GM12878 (cell line): ENCODE results near the gene GTF2IRD1. TPM values are rescaled to one million over a fixed set of nuclear protein-coding genes. Genes with fewer than 3 reads are reported as not detected.

Experiments
- ATAC-seq: fragments of 200-7000 bp; cut with Tn5 transposase; 3 replicates; pipeline ENCODE4 v1.9.1; 2020; ENCODE audit warnings: mild to moderate bottlenecking, moderate library complexity
- BruUV-seq: library from RNA; stranded (reverse); fragments of 400-500 nt; replicated peaks from 2 replicates; lab custom pipeline; 2021; lab: Mats Ljungman, UMichigan
- CTCF ChIA-PET: fragments of 300-600 bp; sonication (Branson Sonifier 250); formaldehyde crosslinking; extraction: SDS; loops from one replicate; lab custom pipeline; 2021; ENCODE audit warnings: inconsistent platforms; lab: Yijun Ruan, JAX
- POLR2A ChIA-PET: fragments of 350-600 bp; formaldehyde crosslinking; extraction: SDS; loops from one replicate; lab custom pipeline; 2021; ENCODE audit warnings: inconsistent platforms; lab: Charles Lee
- RAD21 ChIA-PET: fragments of 300-600 bp; sonication (Branson Sonifier 250); formaldehyde crosslinking; loops from one replicate; lab custom pipeline; 2023; ENCODE audit warnings: antibody characterized with exemption; ENCODE audit not compliant: unreplicated experiment; lab: Charles Lee
- SMC1A ChIA-PET: fragments of 300-600 bp; sonication (Branson Sonifier 250); formaldehyde crosslinking; loops from one replicate; lab custom pipeline; 2023; ENCODE audit not compliant: unreplicated experiment, uncharacterized antibody; lab: Charles Lee
- DNase-seq: peaks from one replicate; pipeline ENCODE4 v3.0.0-alpha.2; 2011; ENCODE audit warnings: low read depth, low spot score
- FAIRE-seq: peaks from 3 replicates; lab custom pipeline; 2011; peaks lifted over from hg19 to GRCh38; lab: Jason Lieb, UNC
- H2AFZ ChIP-seq: 2 replicates; pipeline ENCODE4 v1.6.0; 2011; ENCODE audit warnings: low read depth, low read length, control low read depth; ENCODE audit not compliant: control insufficient read depth
- H3K27ac ChIP-seq: 2 replicates; pipeline ENCODE4 v1.5.1; 2011; ENCODE audit warnings: control low read depth; ENCODE audit not compliant: control insufficient read depth, insufficient read depth
- H3K27me3 ChIP-seq, 2 experiments: replicated peaks in 1 of 2; 2 replicates each; pipeline versions ENCODE4 v1.6.0 to v1.6.1; 2011; ENCODE audit warnings: low read length in 1 of 2; ENCODE audit not compliant: control insufficient read depth in 2 of 2, insufficient read depth in 2 of 2
- H3K36me3 ChIP-seq, 2 experiments: 2 replicates each; pipeline ENCODE4 v1.5.1; 2011; ENCODE audit warnings: low read length in 1 of 2; ENCODE audit not compliant: control insufficient read depth in 2 of 2, insufficient read depth in 2 of 2
- H3K4me1 ChIP-seq: 2 replicates; pipeline ENCODE4 v1.6.1; 2011; ENCODE audit warnings: mild to moderate bottlenecking, low read length, moderate library complexity, mixed read lengths; ENCODE audit not compliant: control insufficient read depth, insufficient read depth
- H3K4me2 ChIP-seq: 2 replicates; pipeline ENCODE4 v1.6.0; 2011; ENCODE audit warnings: control low read depth; ENCODE audit not compliant: control insufficient read depth, insufficient read depth
- H3K4me3 ChIP-seq: fragments of 200-600 bp; sonication (generic); 2 replicates; pipeline ENCODE4 v1.5.1; 2016
- H3K79me2 ChIP-seq: 2 replicates; pipeline ENCODE4 v1.6.0; 2011; ENCODE audit warnings: low read length; ENCODE audit not compliant: control insufficient read depth, insufficient read depth
- H3K9ac ChIP-seq: 2 replicates; pipeline ENCODE4 v1.8.0; 2011; ENCODE audit warnings: low read length, control low read depth, mixed read lengths; ENCODE audit not compliant: control insufficient read depth, insufficient read depth
- H3K9me3 ChIP-seq: replicated peaks from 3 replicates; pipeline ENCODE4 v1.5.1; 2011; ENCODE audit warnings: mild to moderate bottlenecking, low read length; ENCODE audit not compliant: control insufficient read depth, insufficient read depth
- H4K20me1 ChIP-seq: 2 replicates; pipeline ENCODE4 v1.6.0; 2011; ENCODE audit not compliant: control insufficient read depth, insufficient read depth
- ATF2 ChIP-seq: IDR thresholded peaks from 2 replicates; pipeline ENCODE4 v1.6.1; 2012; ENCODE audit warnings: low read length, inconsistent platforms
- ATF7 ChIP-seq: fragments of 450-650 bp; IDR thresholded peaks from 2 replicates; pipeline ENCODE4 v1.6.1; 2016; ENCODE audit warnings: low read depth, mild to moderate bottlenecking
- CHD2 ChIP-seq: IDR thresholded peaks from 2 replicates; pipeline ENCODE4 v1.6.1; 2011; ENCODE audit warnings: low read depth, low read length, improper control_type of control experiment, borderline replicate concordance
- DPF2 ChIP-seq: fragments of 450-650 bp; IDR thresholded peaks from 2 replicates; pipeline ENCODE4 v1.6.1; 2017; ENCODE audit warnings: mild to moderate bottlenecking
- E4F1 ChIP-seq: fragments of 450-650 bp; IDR thresholded peaks from 2 replicates; pipeline ENCODE4 v1.6.1; 2018; ENCODE audit warnings: borderline replicate concordance, mild to moderate bottlenecking; ENCODE audit not compliant: partially characterized antibody
- ETV6 ChIP-seq, 2 experiments: fragments of 450-650 bp in 1 of 2; IDR thresholded peaks in 1 of 2; conservative IDR thresholded peaks in 1 of 2; 2 replicates each; pipeline ENCODE4 v1.6.1; 2014; ENCODE audit warnings: antibody characterized with exemption in 1 of 2, borderline replicate concordance in 1 of 2, low read depth in 1 of 2, mild to moderate bottlenecking in 1 of 2, moderate library complexity in 1 of 2
- HDGF ChIP-seq: fragments of 450-650 bp; IDR thresholded peaks from 2 replicates; pipeline ENCODE4 v1.6.1; 2016; ENCODE audit warnings: antibody characterized with exemption
- MEF2A ChIP-seq: IDR thresholded peaks from 2 replicates; pipeline ENCODE4 v1.6.1; 2011; ENCODE audit warnings: low read depth, mild to moderate bottlenecking, low read length, moderate library complexity; ENCODE audit not compliant: insufficient read depth
- MTA3 ChIP-seq: IDR thresholded peaks from 2 replicates; pipeline ENCODE4 v1.6.1; 2012; ENCODE audit warnings: low read length, inconsistent platforms, borderline replicate concordance
- MYB ChIP-seq: fragments of 150-350 bp; IDR thresholded peaks from 2 replicates; pipeline ENCODE4 v1.6.1; 2014; ENCODE audit warnings: mild to moderate bottlenecking, low read depth, low read length, borderline replicate concordance
- NFXL1 ChIP-seq: fragments of 450-650 bp; IDR thresholded peaks from 2 replicates; pipeline ENCODE4 v1.6.1; 2017; ENCODE audit warnings: antibody characterized with exemption, mild to moderate bottlenecking, borderline replicate concordance
- RELA ChIP-seq: fragments of 450-650 bp; IDR thresholded peaks from 2 replicates; pipeline ENCODE4 v1.8.0; 2014; ENCODE audit warnings: borderline replicate concordance; ENCODE audit not compliant: partially characterized antibody
- REST ChIP-seq: IDR thresholded peaks from 2 replicates; pipeline ENCODE4 v1.6.1; 2012; ENCODE audit warnings: mild to moderate bottlenecking, low read depth, low read length
- SMAD5 ChIP-seq: IDR thresholded peaks from 2 replicates; pipeline ENCODE4 v1.6.1; 2016; ENCODE audit warnings: antibody characterized with exemption, low read depth
- WGBS: methylation state at CpG from one replicate; pipeline ENCODE4 v1.1.6; 2016; ENCODE audit warnings: low lambda C conversion rate; ENCODE audit not compliant: insufficient replicate concordance, insufficient coverage; ENCODE audit errors: missing lambda C conversion rate; 5-methylcytosine and 5-hydroxymethylcytosine counted together
- in situ Hi-C: fragments of 300-500 bp; cut with MboI; formaldehyde crosslinking; loops from 9 replicates; pipeline ENCODE4 v1.14.3; 2018; ENCODE audit warnings: mixed read lengths
- intact Hi-C: fragments of 100-400 bp; cut with micrococcal nuclease; formaldehyde crosslinking; loops from one replicate; pipeline ENCODE4 v1.14.2; 2022; ENCODE audit not compliant: unreplicated experiment
- polyA plus RNA-seq, 11 experiments: library from polyadenylated mRNA; depleted of rRNA in 4 of 11; unstranded in 6 of 11; stranded (reverse) in 5 of 11; fragments of >200 nt; fragmentation: Nextera tagmentation in 4 of 11; fragmentation: Illumina TruSeq in 1 of 11; extraction: Ambion mirVana in 4 of 11; extraction: Trizol in 1 of 11; gene quantifications; 1 replicate in 1 of 11; 2 replicates in 10 of 11; pipeline versions ENCODE4 v1.2.1 to v1.2.3, GENCODE V29; 2011 to 2016; ENCODE audit warnings: inconsistent platforms in 2 of 11, missing spikeins in 2 of 11, low read depth in 1 of 11
- total RNA-seq, 4 experiments: library from RNA; depleted of rRNA in 3 of 4; stranded (reverse); fragments of >200 nt in 3 of 4; fragmentation: Illumina TruSeq in 1 of 4; extraction: Trizol in 1 of 4; gene quantifications; 2 replicates each; pipeline versions ENCODE4 v1.2.1 to v1.2.3, GENCODE V29; 2013 to 2021

GTF2IRD1 gene
- total and polyA plus RNA-seq, 10 of the 15 experiments (the other 5 are each of a cell fraction or from before 2014, with no cell fraction given) = 0.48 to 3.0 (median 1.3) TPM

GRCh38 chr7:74494076-74494548 lies 40.4 kb downstream of the GTF2IRD1 start (continued):
- TF ChIP-seq REST = no peak

GRCh38 chr7:74495112-74496086 lies 41.7 kb downstream of the GTF2IRD1 start:
- Histone ChIP-seq H3K27me3 (no peaks in the 10 kb centered on the region), H3K4me1 (no peaks in the 10 kb centered on the region), H3K36me3 (no peaks in the 10 kb centered on the region), H3K79me2 (no peaks in the 10 kb centered on the region), H2AFZ (no peak overlapping the region), H3K9ac (no peak overlapping the region), H3K27ac (no peak overlapping the region), H3K4me2 (no peak overlapping the region), H3K9me3 (no peaks in the 10 kb centered on the region; the same call in 2 of the 3 replicates), H3K4me3 (no peak overlapping the region), H4K20me1 (no peaks in the 10 kb centered on the region)
- WGBS = 43% methylated on average over 19 of the region's 19 CpGs
- TF ChIP-seq ATF2 (no peak), DPF2 (no peak), MEF2A (no peak), ATF7 (no peak), CHD2 (no peak), SMAD5 (no peak), E4F1 (no peak), HDGF (no peak), MYB (no peak), MTA3 (no peak), NFXL1 (no peak), ETV6 (conservative IDR thresholded peaks at IDR 0.05 in 1 of 2, IDR thresholded peaks at IDR 0.05 in 1 of 2; ENCODE audit: borderline replicate concordance in 1 of 2, low read depth in 1 of 2) (no peak), RELA (no peak)
- DNase-seq (no peak), ATAC-seq (no peak), FAIRE-seq (no peak)
- intact Hi-C loops (no loop called here), in situ Hi-C loops (no loop called here)
- RAD21 ChIA-PET = no interaction called here
- no TSS peak for BruUV-seq
- CTCF ChIA-PET = interaction anchor here (0.6 kb wide), 1 partner anchor 121 kb away, joined by 4 read pairs; no protein-coding TSS in a partner anchor
- POLR2A ChIA-PET = no interaction called here
- SMC1A ChIA-PET = no interaction called here
